ENCODE measurements around the gene NINL. TPM values are rescaled to one million over a fixed set of nuclear protein-coding genes. Genes with fewer than 3 reads are reported as not detected.

Gene NINL
- total and polyA plus RNA-seq, 4 donors, result 1.9 to 3.6 (median 2.8) TPM

DNA sequence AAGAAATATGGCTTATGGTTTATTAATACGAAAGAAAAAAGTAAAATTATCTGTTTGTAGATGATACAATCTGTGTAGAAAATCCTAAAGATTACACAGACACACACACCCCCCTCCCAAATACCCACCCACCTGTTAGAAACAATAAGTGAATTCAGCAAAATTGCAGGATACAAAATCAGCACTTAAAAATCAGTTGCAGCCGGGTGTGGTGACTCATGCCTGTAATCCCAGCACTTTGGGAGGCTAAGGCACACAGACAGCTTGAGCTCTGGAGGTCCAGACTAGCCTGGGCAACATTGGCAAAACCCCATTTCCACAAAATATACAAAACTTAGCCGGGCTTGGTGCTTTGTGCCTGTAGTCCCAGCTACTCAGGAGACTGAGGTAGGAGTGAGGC lies 42.3 kb downstream of the NINL start:
- no peak overlapping the region for H3K9ac ChIP-seq (ENCODE audit: low read depth in 1 of 2, low read length in 2 of 2)
- no peak for DNase-seq (ENCODE audit: low spot score)
- no peaks in the 10 kb centered on the region for H3K27me3 ChIP-seq (ENCODE audit: control insufficient read depth in 4 of 4, insufficient read depth in 4 of 4, low read length in 3 of 4)
- no peaks in the 10 kb centered on the region for H3K36me3 ChIP-seq (ENCODE audit: control insufficient read depth in 4 of 4, insufficient read depth in 3 of 4, low read depth in 1 of 4, low read length in 3 of 4)
- TF ChIP-seq ZBTB33 (IDR thresholded peaks at IDR 0.05) (no peak), RAD21 (IDR thresholded peaks at IDR 0.05) (no peak), HNF4A (conservative IDR thresholded peaks at IDR 0.05) (no peak), FOXA2 (IDR thresholded peaks at IDR 0.05) (no peak), FOXA1 (IDR thresholded peaks at IDR 0.05) (no peak)
- H3K4me1 ChIP-seq (ENCODE audit: control insufficient read depth in 4 of 4, insufficient read depth in 4 of 4, low read length in 3 of 4), result peaks cover 8 to 34% (median 22%) of the 10 kb centered on the region in 4 donors
- no peaks in the 10 kb centered on the region for H3K9me3 ChIP-seq (ENCODE audit: control insufficient read depth in 4 of 4, low read length in 3 of 4)
- no peak overlapping the region for H3K4me3 ChIP-seq (ENCODE audit: low read depth in 1 of 3, low read length in 3 of 3)
- H3K27ac ChIP-seq (ENCODE audit: low read depth in 1 of 2, low read length in 2 of 2), result no peak overlapping the region
- 94% methylated on average over 3 of the region's 3 CpGs for WGBS

DNA sequence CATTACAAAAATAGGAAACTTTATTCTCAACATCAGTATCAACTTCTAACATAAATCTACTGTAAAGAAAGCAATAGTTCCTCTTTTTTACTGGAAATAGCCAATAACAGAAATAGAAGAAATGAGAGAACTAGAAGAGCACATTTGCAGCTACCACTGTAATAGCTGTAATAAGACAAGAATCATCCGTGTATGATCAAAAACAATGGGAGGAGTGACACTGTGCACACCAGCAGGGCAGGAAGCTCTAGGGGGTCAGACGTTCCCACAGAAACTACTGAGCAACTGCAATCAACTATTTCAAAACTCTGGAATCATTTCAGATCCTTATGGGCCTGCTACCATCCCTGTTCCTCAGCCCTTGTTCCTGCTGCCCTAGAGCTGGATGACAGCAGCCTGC lies 43.7 kb downstream of the NINL start:
- H3K27ac ChIP-seq (ENCODE audit: low read depth in 1 of 2, low read length in 2 of 2), result no peak overlapping the region
- H3K9ac ChIP-seq (ENCODE audit: low read depth in 1 of 2, low read length in 2 of 2), result no peak overlapping the region
- peaks cover 8 to 48% (median 29%) of the 10 kb centered on the region in 4 donors for H3K4me1 ChIP-seq (ENCODE audit: control insufficient read depth in 4 of 4, insufficient read depth in 4 of 4, low read length in 3 of 4)

More for the DNA sequence above, 43.7 kb downstream of the NINL start:
- Histone ChIP-seq H3K36me3 (ENCODE audit: control insufficient read depth in 4 of 4, insufficient read depth in 3 of 4, low read depth in 1 of 4, low read length in 3 of 4) (no peaks in the 10 kb centered on the region), H3K4me3 (ENCODE audit: low read depth in 1 of 3, low read length in 3 of 3) (no peak overlapping the region), H3K27me3 (ENCODE audit: control insufficient read depth in 4 of 4, insufficient read depth in 4 of 4, low read length in 3 of 4) (no peaks in the 10 kb centered on the region), H3K9me3 (ENCODE audit: control insufficient read depth in 4 of 4, low read length in 3 of 4) (no peaks in the 10 kb centered on the region)
- 19% methylated on average over 2 of the region's 2 CpGs for WGBS
- no peak for TF ChIP-seq ZBTB33 (IDR thresholded peaks at IDR 0.05)
- TF ChIP-seq, protein P1, sequence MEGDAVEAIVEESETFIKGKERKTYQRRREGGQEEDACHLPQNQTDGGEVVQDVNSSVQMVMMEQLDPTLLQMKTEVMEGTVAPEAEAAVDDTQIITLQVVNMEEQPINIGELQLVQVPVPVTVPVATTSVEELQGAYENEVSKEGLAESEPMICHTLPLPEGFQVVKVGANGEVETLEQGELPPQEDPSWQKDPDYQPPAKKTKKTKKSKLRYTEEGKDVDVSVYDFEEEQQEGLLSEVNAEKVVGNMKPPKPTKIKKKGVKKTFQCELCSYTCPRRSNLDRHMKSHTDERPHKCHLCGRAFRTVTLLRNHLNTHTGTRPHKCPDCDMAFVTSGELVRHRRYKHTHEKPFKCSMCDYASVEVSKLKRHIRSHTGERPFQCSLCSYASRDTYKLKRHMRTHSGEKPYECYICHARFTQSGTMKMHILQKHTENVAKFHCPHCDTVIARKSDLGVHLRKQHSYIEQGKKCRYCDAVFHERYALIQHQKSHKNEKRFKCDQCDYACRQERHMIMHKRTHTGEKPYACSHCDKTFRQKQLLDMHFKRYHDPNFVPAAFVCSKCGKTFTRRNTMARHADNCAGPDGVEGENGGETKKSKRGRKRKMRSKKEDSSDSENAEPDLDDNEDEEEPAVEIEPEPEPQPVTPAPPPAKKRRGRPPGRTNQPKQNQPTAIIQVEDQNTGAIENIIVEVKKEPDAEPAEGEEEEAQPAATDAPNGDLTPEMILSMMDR (IDR thresholded peaks at IDR 0.05; ENCODE audit: low read depth, low read length, missing input control), result no peak
- TF ChIP-seq RXRA (IDR thresholded peaks at IDR 0.05), result no peak
- no peak for TF ChIP-seq TAF1 (conservative IDR thresholded peaks at IDR 0.05)
- no peak for TF ChIP-seq NR2F2 (IDR thresholded peaks at IDR 0.05)
- TF ChIP-seq, protein P2, sequence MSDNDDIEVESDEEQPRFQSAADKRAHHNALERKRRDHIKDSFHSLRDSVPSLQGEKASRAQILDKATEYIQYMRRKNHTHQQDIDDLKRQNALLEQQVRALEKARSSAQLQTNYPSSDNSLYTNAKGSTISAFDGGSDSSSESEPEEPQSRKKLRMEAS (IDR thresholded peaks at IDR 0.05), result no peak
- no peak for TF ChIP-seq JUND (IDR thresholded peaks at IDR 0.05)
- TF ChIP-seq EGR1 (IDR thresholded peaks at IDR 0.05; ENCODE audit: low read depth in 2 of 2), result no peak
- no peak for TF ChIP-seq ATF3 (IDR thresholded peaks at IDR 0.05)
- no peak for TF ChIP-seq GABPA (IDR thresholded peaks at IDR 0.05 in 1 of 2, conservative IDR thresholded peaks at IDR 0.05 in 1 of 2)
- TF ChIP-seq FOXA1 (IDR thresholded peaks at IDR 0.05), result no peak
- TF ChIP-seq YY1 (IDR thresholded peaks at IDR 0.05), result no peak
- TF ChIP-seq, protein P3, sequence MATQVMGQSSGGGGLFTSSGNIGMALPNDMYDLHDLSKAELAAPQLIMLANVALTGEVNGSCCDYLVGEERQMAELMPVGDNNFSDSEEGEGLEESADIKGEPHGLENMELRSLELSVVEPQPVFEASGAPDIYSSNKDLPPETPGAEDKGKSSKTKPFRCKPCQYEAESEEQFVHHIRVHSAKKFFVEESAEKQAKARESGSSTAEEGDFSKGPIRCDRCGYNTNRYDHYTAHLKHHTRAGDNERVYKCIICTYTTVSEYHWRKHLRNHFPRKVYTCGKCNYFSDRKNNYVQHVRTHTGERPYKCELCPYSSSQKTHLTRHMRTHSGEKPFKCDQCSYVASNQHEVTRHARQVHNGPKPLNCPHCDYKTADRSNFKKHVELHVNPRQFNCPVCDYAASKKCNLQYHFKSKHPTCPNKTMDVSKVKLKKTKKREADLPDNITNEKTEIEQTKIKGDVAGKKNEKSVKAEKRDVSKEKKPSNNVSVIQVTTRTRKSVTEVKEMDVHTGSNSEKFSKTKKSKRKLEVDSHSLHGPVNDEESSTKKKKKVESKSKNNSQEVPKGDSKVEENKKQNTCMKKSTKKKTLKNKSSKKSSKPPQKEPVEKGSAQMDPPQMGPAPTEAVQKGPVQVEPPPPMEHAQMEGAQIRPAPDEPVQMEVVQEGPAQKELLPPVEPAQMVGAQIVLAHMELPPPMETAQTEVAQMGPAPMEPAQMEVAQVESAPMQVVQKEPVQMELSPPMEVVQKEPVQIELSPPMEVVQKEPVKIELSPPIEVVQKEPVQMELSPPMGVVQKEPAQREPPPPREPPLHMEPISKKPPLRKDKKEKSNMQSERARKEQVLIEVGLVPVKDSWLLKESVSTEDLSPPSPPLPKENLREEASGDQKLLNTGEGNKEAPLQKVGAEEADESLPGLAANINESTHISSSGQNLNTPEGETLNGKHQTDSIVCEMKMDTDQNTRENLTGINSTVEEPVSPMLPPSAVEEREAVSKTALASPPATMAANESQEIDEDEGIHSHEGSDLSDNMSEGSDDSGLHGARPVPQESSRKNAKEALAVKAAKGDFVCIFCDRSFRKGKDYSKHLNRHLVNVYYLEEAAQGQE (IDR thresholded peaks at IDR 0.05), result no peak
- no peak for TF ChIP-seq FOXA2 (IDR thresholded peaks at IDR 0.05)
- TF ChIP-seq HNF4G (IDR thresholded peaks at IDR 0.05), result no peak
- no peak for TF ChIP-seq RAD21 (IDR thresholded peaks at IDR 0.05)
- TF ChIP-seq HNF4A (conservative IDR thresholded peaks at IDR 0.05), result no peak
- no peak for TF ChIP-seq SP1 (IDR thresholded peaks at IDR 0.05)
- DNase-seq (ENCODE audit: low spot score), result no peak

All from liver (tissue), 9 donors.